NCI-H510A treated with DMSO at 0.1 percent for 48 hours (cell line): ENCODE data around the gene POLR3E.
"Not testable (repeated sequence)": the region's sequence is repeated elsewhere in the genome, so short reads cannot be mapped to it uniquely, and the experiment has no call there.

ENCODE experiments used
- DNase-seq: peaks from one replicate; lab custom pipeline; 2025; lab: John Stamatoyannopoulos, UW

Gene POLR3E

GRCh38 chr16:22366371-22366770 lies 69.2 kb downstream of the POLR3E start:
- no peak for DNase-seq

GRCh38 chr16:22366889-22367288 lies 69.7 kb downstream of the POLR3E start:
- no peak for DNase-seq

- not testable (repeated sequence) for DNase-seq
Measured at GRCh38 chr16:22368200-22368826, 71.1 kb downstream of the POLR3E start.

- peak; percentile 41 for DNase-seq
Measured at GRCh38 chr16:22369221-22369811, 72.1 kb downstream of the POLR3E start.

- DNase-seq = no peak
Measured at GRCh38 chr16:22370038-22370820, 73.0 kb downstream of the POLR3E start.

GRCh38 chr16:22372882-22373661 lies 75.9 kb downstream of the POLR3E start:
- DNase-seq = no peak

GRCh38 chr16:22373662-22374310 lies 76.6 kb downstream of the POLR3E start:
- no peak for DNase-seq

- peak; percentile 98 for DNase-seq
Measured at GRCh38 chr16:22374311-22375116, 77.3 kb downstream of the POLR3E start, which contains the start of gene CDR2. CDR2 (minus strand) TSS chr16:22374619; CDS start chr16:22374309, 310 bp downstream.

- peak; percentile 34 for DNase-seq
Measured at GRCh38 chr16:22375117-22375962, 78.1 kb downstream of the POLR3E start.

GRCh38 chr16:22375963-22376640 lies 78.9 kb downstream of the POLR3E start:
- no peak for DNase-seq

- DNase-seq = no peak
Measured at GRCh38 chr16:22379656-22380055, 82.4 kb downstream of the POLR3E start.

GRCh38 chr16:22380529-22380928 lies 83.3 kb downstream of the POLR3E start:
- no peak for DNase-seq

- DNase-seq = no peak
Measured at GRCh38 chr16:22381392-22381791, 84.2 kb downstream of the POLR3E start.

- no peak for DNase-seq
Measured at GRCh38 chr16:22383827-22384226, 86.6 kb downstream of the POLR3E start.
